ENCODE data around the gene HCN2.
"Not testable (repeated sequence)": the region's sequence is repeated elsewhere in the genome, so short reads cannot be mapped to it uniquely, and the experiment has no call there.

The HCN2 gene

GRCh38 chr19:618674-619285, 29.1 kb downstream of the HCN2 start:
- H3K4me3 ChIP-seq (ENCODE audit: low read length) = no peak overlapping the region
- TF ChIP-seq CTCF (IDR thresholded peaks at IDR 0.05; ENCODE audit: insufficient read depth, low read depth, low read length, missing control alignments) = no peak
- DNase-seq (ENCODE audit: low read depth) = no peak

DNA sequence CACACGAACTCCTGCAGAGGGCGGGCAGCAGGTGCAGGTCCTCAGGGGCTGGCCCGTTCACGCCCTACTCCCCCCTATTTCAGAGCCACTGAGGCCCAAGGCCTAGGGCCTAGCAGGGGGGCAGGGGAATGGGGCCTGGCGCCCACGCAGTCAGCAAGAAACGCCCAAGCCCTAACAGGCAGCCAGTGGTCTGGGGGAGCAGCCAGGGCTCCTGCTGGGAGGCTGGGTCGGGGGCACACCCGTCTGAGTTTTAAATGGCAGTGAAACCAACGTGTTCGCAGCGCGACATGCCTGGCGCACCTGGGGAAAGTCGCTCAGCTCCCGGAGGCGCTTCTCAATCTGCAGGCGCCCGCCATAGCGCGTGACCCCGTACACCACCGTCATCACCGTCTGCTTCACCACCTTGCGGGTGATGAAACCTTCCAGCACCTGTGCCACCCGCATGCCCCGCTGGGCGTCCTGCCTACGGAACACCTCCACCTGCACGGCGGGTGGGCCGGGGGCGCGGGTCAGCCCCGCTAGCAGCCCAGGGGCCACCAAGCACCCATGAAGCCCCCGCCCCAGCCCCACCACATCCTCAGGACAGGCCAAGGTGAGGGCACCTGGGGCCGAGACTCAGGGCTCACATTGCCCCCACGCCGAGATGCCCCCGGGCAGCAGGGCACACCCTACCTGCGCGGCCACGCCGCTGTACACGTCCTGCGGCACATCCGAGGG, 29.8 kb downstream of the HCN2 start:
- no peak for TF ChIP-seq CTCF (IDR thresholded peaks at IDR 0.05; ENCODE audit: insufficient read depth, low read depth, low read length, missing control alignments)
- H3K4me3 ChIP-seq (ENCODE audit: low read length) = no peak overlapping the region
- DNase-seq (ENCODE audit: low read depth) = no peak

DNA sequence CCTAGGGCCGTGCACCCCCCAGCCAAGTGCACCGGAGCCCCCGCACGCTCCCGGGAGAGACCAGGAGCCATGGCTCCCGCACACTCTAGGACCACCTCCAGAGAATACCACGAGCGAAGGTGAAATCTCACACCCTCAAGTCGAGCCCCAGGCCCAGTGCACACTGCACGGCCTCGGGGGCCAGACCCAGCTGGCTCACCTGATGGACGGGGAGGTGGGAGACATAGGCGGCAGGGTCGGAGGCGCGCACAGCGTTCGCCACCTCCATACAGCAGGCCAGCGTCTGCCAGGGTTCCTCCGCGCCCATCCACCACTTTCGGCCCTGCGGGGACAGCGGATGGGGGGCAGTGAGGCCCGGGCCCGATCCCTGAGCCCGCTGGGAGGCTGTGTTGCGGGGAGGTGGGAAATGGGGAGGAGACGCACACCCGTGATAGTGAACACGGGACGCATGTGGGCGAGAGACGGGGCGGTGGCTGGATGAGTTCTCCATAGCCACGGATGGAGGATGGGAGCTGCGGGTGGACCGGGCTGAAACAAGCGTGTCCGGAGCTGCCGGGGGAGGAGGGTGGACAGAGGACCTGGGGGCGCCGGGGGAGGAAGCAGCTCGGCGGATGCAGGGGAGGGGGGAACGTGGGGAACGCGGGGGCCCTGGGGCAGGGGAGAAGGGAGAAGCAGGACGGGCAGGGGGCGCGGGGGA, 30.6 kb downstream of the HCN2 start:
- no peak overlapping the region for H3K4me3 ChIP-seq (ENCODE audit: low read length)
- DNase-seq (ENCODE audit: low read depth) = no peak
- TF ChIP-seq CTCF (IDR thresholded peaks at IDR 0.05; ENCODE audit: insufficient read depth, low read depth, low read length, missing control alignments) = no peak

DNA sequence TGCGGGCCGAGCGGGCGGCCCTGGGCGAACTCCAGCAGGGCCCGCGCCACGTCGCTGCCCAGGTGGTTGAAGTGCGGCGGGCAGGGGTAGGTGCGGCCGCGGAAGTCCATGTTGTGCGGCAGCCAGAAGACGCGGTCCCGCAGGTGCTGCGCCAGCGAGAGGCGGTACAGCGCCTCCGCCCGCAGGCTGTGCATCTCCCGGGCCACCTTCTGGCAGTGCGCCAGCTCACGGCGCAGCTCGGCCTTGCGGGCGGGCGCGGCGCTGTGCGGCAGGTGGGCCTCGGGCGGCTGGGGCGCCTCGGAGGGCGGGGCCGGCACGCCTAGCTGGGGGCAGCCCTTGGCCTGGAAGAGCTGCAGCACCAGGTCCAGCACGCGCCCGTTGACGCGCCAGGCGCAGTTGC, 31.5 kb downstream of the HCN2 start:
- DNase-seq (ENCODE audit: low read depth); H3K4me3 ChIP-seq (ENCODE audit: low read length): not testable (repeated sequence)

DNA sequence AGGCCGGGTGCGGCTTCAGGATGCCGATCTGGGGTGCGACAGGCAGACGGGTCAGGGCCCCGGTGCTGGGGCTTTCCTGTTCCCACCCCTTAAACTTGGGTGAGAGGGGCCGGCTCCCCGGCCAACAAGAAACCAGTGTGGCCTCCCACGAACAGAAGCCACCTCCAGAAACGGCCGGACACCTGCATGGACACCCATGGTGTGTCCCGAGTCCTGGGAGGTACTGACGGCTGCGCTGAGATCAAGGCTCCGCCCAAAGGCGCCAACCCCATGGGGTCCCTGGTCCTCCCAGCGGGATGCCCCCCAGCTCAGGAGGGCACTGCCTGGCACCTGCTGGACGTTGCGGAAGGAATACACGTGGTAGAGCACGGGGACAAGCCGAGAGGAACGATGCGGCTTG, 32.1 kb downstream of the HCN2 start:
- TF ChIP-seq CTCF (IDR thresholded peaks at IDR 0.05; ENCODE audit: insufficient read depth, low read depth, low read length, missing control alignments) = no peak
- H3K4me3 ChIP-seq (ENCODE audit: low read length) = no peak overlapping the region
- DNase-seq (ENCODE audit: low read depth) = no peak

- no peak for DNase-seq (ENCODE audit: low read depth)
- H3K4me3 ChIP-seq (ENCODE audit: low read length) = no peak overlapping the region
- no peak for TF ChIP-seq CTCF (IDR thresholded peaks at IDR 0.05; ENCODE audit: insufficient read depth, low read depth, low read length, missing control alignments)
These were observed 33.0 kb downstream of the HCN2 start for GRCh38 chr19:622666-623065.

- TF ChIP-seq CTCF (IDR thresholded peaks at IDR 0.05; ENCODE audit: insufficient read depth, low read depth, low read length, missing control alignments) = no peak
- H3K4me3 ChIP-seq (ENCODE audit: low read length) = no peak overlapping the region
- DNase-seq (ENCODE audit: low read depth) = no peak
These were observed 33.7 kb downstream of the HCN2 start for GRCh38 chr19:623175-623916.
